ENCODE data around the gene MVP.

The MVP gene

GRCh38 chr16:29894352-29894751 is 74.1 kb downstream of the MVP start:
- Histone ChIP-seq H3K9me3 (ENCODE audit: severe bottlenecking) (no peaks in the 10 kb centered on the region), H3K4me1 (ENCODE audit: insufficient read depth, poor library complexity, severe bottlenecking) (no peaks in the 10 kb centered on the region), H3K27me3 (ENCODE audit: insufficient read depth, poor library complexity, severe bottlenecking) (no peaks in the 10 kb centered on the region), H3K36me3 (ENCODE audit: low read depth) (no peaks in the 10 kb centered on the region), H3K4me3 (ENCODE audit: severe bottlenecking) (no peak overlapping the region), H3K27ac (ENCODE audit: poor library complexity, severe bottlenecking) (no peak overlapping the region)
- DNase-seq (ENCODE audit: low spot score) (no peak), ATAC-seq (ENCODE audit: low read depth) (no peak)
- TF ChIP-seq CTCF (IDR thresholded peaks at IDR 0.05; ENCODE audit: poor library complexity, severe bottlenecking), result no peak

- Histone ChIP-seq H3K27ac (ENCODE audit: poor library complexity, severe bottlenecking) (no peak overlapping the region), H3K9me3 (ENCODE audit: severe bottlenecking) (no peaks in the 10 kb centered on the region), H3K4me3 (ENCODE audit: severe bottlenecking) (no peak overlapping the region), H3K4me1 (ENCODE audit: insufficient read depth, poor library complexity, severe bottlenecking) (no peaks in the 10 kb centered on the region), H3K36me3 (ENCODE audit: low read depth) (no peaks in the 10 kb centered on the region), H3K27me3 (ENCODE audit: insufficient read depth, poor library complexity, severe bottlenecking) (no peaks in the 10 kb centered on the region)
- ATAC-seq (ENCODE audit: low read depth) (no peak), DNase-seq (ENCODE audit: low spot score) (no peak)
- TF ChIP-seq CTCF (IDR thresholded peaks at IDR 0.05; ENCODE audit: poor library complexity, severe bottlenecking), result no peak
These were observed 76.6 kb downstream of the MVP start for GRCh38 chr16:29896841-29897240.

DNA sequence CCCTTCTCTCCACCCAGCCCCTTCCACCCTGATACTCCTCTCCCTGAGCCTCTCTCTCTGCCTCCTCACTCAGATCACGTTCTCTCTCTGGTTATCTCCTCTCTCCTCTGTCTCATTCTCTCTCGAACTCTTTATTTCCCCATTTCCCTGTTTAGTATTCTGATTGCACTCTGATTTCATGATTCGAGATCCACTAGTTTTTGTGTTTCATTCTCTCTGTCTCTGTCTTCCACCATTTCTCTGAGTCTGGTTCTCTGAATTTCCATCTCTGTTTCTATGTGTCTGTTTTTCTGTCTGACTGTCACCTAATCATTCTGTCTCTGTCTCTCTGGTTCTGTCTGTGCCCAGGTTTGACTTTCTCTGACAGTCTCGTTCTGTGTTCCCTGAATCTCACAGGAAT is 77.1 kb downstream of the MVP start:
- Histone ChIP-seq H3K4me1 (ENCODE audit: insufficient read depth, poor library complexity, severe bottlenecking) (no peaks in the 10 kb centered on the region), H3K36me3 (ENCODE audit: low read depth) (no peaks in the 10 kb centered on the region), H3K9me3 (ENCODE audit: severe bottlenecking) (no peaks in the 10 kb centered on the region), H3K27ac (ENCODE audit: poor library complexity, severe bottlenecking) (no peak overlapping the region), H3K4me3 (ENCODE audit: severe bottlenecking) (no peak overlapping the region), H3K27me3 (ENCODE audit: insufficient read depth, poor library complexity, severe bottlenecking) (no peaks in the 10 kb centered on the region)
- no peak for TF ChIP-seq CTCF (IDR thresholded peaks at IDR 0.05; ENCODE audit: poor library complexity, severe bottlenecking)
- no peak for DNase-seq (ENCODE audit: low spot score)
- ATAC-seq (ENCODE audit: low read depth), result no peak
